Fibroblast of lung (primary cell): Measurements from ENCODE around the gene RPS6KA3.

ENCODE experiments used
- EZH2 ChIP-seq: IDR thresholded peaks from 2 replicates; pipeline ENCODE4 v1.5.1; 2012; ENCODE audit warnings: low read length, control low read depth, mild to moderate bottlenecking; ENCODE audit errors: missing control alignments
- TF ChIP-seq, protein P1 (sequence below), 2 donors: IDR thresholded peaks in 1 of 2; conservative IDR thresholded peaks in 1 of 2; 1 replicate in 1 of 2; 2 replicates in 1 of 2; pipeline ENCODE4 v1.5.1; 2011 to 2012; ENCODE audit warnings: low read length in 2 of 2, control low read depth in 1 of 2, inconsistent platforms in 1 of 2, low read depth in 1 of 2, mild to moderate bottlenecking in 1 of 2

- TF ChIP-seq, protein P1, sequence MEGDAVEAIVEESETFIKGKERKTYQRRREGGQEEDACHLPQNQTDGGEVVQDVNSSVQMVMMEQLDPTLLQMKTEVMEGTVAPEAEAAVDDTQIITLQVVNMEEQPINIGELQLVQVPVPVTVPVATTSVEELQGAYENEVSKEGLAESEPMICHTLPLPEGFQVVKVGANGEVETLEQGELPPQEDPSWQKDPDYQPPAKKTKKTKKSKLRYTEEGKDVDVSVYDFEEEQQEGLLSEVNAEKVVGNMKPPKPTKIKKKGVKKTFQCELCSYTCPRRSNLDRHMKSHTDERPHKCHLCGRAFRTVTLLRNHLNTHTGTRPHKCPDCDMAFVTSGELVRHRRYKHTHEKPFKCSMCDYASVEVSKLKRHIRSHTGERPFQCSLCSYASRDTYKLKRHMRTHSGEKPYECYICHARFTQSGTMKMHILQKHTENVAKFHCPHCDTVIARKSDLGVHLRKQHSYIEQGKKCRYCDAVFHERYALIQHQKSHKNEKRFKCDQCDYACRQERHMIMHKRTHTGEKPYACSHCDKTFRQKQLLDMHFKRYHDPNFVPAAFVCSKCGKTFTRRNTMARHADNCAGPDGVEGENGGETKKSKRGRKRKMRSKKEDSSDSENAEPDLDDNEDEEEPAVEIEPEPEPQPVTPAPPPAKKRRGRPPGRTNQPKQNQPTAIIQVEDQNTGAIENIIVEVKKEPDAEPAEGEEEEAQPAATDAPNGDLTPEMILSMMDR (conservative IDR thresholded peaks at IDR 0.05 in 1 of 2, IDR thresholded peaks at IDR 0.05 in 1 of 2; ENCODE audit: low read depth in 1 of 2, low read length in 2 of 2), result no peak
- no peak for TF ChIP-seq EZH2
Measured at GRCh38 chrX:20197641-20198210, 69.0 kb downstream of the RPS6KA3 start.
